ENCODE data around the gene SH2B3.

Gene SH2B3

GRCh38 chr12:111448266-111448830 is 42.6 kb downstream of the SH2B3 start:
- TF ChIP-seq ZFX (IDR thresholded peaks at IDR 0.05) (no peak), CTCF (conservative IDR thresholded peaks at IDR 0.05) (no peak)

GRCh38 chr12:111448846-111449790 is 43.4 kb downstream of the SH2B3 start:
- TF ChIP-seq CTCF (conservative IDR thresholded peaks at IDR 0.05) (no peak), ZFX (IDR thresholded peaks at IDR 0.05) (no peak)
- no peak overlapping the region for H3K27ac ChIP-seq

More at GRCh38 chr12:111448266-111448830, 42.6 kb downstream of the SH2B3 start:
- H3K27ac ChIP-seq, result no peak overlapping the region

- no peak overlapping the region for H3K27ac ChIP-seq
- no peak for TF ChIP-seq ZFX (IDR thresholded peaks at IDR 0.05)
- no peak for TF ChIP-seq CTCF (conservative IDR thresholded peaks at IDR 0.05)
Measured at GRCh38 chr12:111450676-111451075, 45.0 kb downstream of the SH2B3 start.

- TF ChIP-seq ZFX (IDR thresholded peaks at IDR 0.05) (no peak), CTCF (conservative IDR thresholded peaks at IDR 0.05) (no peak)
- no peak overlapping the region for H3K27ac ChIP-seq
Measured at GRCh38 chr12:111451232-111451631, 45.5 kb downstream of the SH2B3 start.

- no peak overlapping the region for H3K27ac ChIP-seq
- no peak for TF ChIP-seq ZFX (IDR thresholded peaks at IDR 0.05)
- TF ChIP-seq CTCF (conservative IDR thresholded peaks at IDR 0.05), result peak; percentile 85
Measured at GRCh38 chr12:111451649-111452129, 46.0 kb downstream of the SH2B3 start.

- H3K27ac ChIP-seq, result no peak overlapping the region
- TF ChIP-seq ZFX (IDR thresholded peaks at IDR 0.05) (no peak), CTCF (conservative IDR thresholded peaks at IDR 0.05) (no peak)
Measured at GRCh38 chr12:111453071-111453989, 47.6 kb downstream of the SH2B3 start.
